ENCODE measurements around the gene GREB1. TPM values are rescaled to one million over a fixed set of nuclear protein-coding genes. Genes with fewer than 3 reads are reported as not detected.

The GREB1 gene
- total RNA-seq, 1 donor from 2014 or later: 30.8 TPM

DNA sequence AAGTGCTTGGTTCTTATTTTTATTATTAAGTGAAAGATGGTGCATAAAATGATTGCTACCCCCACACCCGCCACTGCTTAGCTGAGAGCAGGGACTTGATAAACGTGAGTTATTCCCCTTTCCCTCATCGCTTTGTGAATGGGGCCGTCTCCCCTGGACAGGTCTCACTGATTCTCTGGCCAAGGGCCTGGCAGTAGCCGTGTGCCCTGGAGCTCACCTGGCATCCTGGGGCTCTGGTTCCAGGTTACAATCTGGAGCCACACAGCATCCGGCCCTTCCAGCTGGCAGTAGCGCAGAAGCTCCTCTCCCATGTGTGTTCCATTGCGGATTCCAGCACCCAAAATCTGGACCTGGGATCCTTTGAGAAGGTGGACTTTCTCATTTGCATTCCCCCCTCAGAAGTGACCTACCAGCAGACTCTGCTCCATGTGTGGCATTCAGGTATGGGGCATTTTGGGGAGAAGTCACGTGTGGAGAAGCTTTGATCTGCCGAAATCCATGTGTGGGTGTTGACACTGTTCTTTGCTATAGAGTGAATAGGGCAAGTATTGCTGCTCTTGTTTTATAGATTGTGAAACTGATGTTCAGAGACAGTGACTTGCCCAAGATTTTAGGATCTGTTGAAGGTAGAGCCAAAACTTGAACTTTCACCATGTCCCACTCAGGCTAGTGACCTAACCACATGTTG is 63.8 kb downstream of the GREB1 start:
- H3K9ac ChIP-seq: no peak overlapping the region
- no peak for DNase-seq (ENCODE audit: low spot score)

DNA sequence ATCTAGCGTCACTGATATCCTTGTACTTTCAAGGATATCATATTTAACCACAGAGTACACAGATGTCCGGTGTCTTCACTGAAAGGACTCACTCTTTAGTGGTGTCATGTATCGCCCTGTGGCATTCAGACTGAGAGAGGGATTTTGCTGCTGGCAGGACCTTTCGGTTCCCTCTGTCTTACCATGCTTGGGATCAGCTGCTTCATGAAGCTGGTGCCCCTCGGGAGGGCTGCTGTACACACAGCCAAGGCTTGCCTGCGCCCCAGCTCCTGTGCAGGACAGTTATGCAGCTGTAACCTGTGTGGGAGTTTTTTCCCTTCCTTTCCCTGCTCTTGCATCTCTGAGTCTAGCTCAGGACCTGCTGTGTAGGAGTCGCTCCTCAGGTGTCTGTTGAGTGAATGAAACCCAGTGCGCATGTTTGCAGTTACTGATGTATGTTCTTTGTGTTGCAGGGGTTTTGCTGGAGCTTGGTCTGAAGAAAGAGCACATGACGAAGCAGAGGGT is 64.4 kb downstream of the GREB1 start:
- H4K20me1 ChIP-seq (ENCODE audit: low read depth): no peaks in the 10 kb centered on the region
- no peak overlapping the region for H3K27ac Mint-ChIP-seq
- no peaks in the 10 kb centered on the region for H3K9me3 Mint-ChIP-seq
- H3K4me1 ChIP-seq: no peaks in the 10 kb centered on the region
- no peak overlapping the region for H3K4me3 ChIP-seq
- TF ChIP-seq EZH2 (IDR thresholded peaks at IDR 0.05): no peak
- TF ChIP-seq, protein P1, sequence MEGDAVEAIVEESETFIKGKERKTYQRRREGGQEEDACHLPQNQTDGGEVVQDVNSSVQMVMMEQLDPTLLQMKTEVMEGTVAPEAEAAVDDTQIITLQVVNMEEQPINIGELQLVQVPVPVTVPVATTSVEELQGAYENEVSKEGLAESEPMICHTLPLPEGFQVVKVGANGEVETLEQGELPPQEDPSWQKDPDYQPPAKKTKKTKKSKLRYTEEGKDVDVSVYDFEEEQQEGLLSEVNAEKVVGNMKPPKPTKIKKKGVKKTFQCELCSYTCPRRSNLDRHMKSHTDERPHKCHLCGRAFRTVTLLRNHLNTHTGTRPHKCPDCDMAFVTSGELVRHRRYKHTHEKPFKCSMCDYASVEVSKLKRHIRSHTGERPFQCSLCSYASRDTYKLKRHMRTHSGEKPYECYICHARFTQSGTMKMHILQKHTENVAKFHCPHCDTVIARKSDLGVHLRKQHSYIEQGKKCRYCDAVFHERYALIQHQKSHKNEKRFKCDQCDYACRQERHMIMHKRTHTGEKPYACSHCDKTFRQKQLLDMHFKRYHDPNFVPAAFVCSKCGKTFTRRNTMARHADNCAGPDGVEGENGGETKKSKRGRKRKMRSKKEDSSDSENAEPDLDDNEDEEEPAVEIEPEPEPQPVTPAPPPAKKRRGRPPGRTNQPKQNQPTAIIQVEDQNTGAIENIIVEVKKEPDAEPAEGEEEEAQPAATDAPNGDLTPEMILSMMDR (IDR thresholded peaks at IDR 0.05): no peak
- TF ChIP-seq EZH2phosphoT487 (IDR thresholded peaks at IDR 0.05): no peak
- peaks cover 10% of the 10 kb centered on the region for H3K36me3 ChIP-seq
- peaks cover 46% of the 10 kb centered on the region for H3K36me3 Mint-ChIP-seq
- no peak overlapping the region for H3K4me2 ChIP-seq
- no peaks in the 10 kb centered on the region for H3K4me1 Mint-ChIP-seq
- H3K27me3 ChIP-seq: no peaks in the 10 kb centered on the region
- no peaks in the 10 kb centered on the region for H3K79me2 ChIP-seq (ENCODE audit: low read depth)
- no peak overlapping the region for H3K27ac ChIP-seq
- H3K9me3 ChIP-seq (ENCODE audit: low read depth): no peaks in the 10 kb centered on the region
- no peak overlapping the region for H3K9ac ChIP-seq
- no peaks in the 10 kb centered on the region for H3F3A ChIP-seq (ENCODE audit: low read depth)
- peaks cover 2% of the 10 kb centered on the region for H3K27me3 Mint-ChIP-seq (ENCODE audit: insufficient read depth, low read depth)
- H2AFZ ChIP-seq (replicated peaks): no peak overlapping the region
- DNase-seq (ENCODE audit: low spot score): no peak
- H3K4me3 Mint-ChIP-seq: no peak overlapping the region

More for the DNA sequence above, 63.8 kb downstream of the GREB1 start:
- Histone ChIP-seq H2AFZ (replicated peaks) (no peak overlapping the region), H3K27ac (no peak overlapping the region), H3K79me2 (ENCODE audit: low read depth) (no peaks in the 10 kb centered on the region), H3F3A (ENCODE audit: low read depth) (no peaks in the 10 kb centered on the region), H3K36me3 (peaks cover 10% of the 10 kb centered on the region), H3K4me3 (no peak overlapping the region), H3K4me2 (no peak overlapping the region), H3K4me1 (no peaks in the 10 kb centered on the region), H3K27me3 (no peaks in the 10 kb centered on the region), H3K9me3 (ENCODE audit: low read depth) (no peaks in the 10 kb centered on the region), H4K20me1 (ENCODE audit: low read depth) (no peaks in the 10 kb centered on the region)
- no peaks in the 10 kb centered on the region for H3K4me1 Mint-ChIP-seq
- H3K4me3 Mint-ChIP-seq: no peak overlapping the region
- TF ChIP-seq EZH2phosphoT487 (IDR thresholded peaks at IDR 0.05): no peak
- no peak for TF ChIP-seq EZH2 (IDR thresholded peaks at IDR 0.05)
- TF ChIP-seq, protein P1 (IDR thresholded peaks at IDR 0.05): no peak
- H3K36me3 Mint-ChIP-seq: peaks cover 47% of the 10 kb centered on the region
- H3K9me3 Mint-ChIP-seq: no peaks in the 10 kb centered on the region
- H3K27me3 Mint-ChIP-seq (ENCODE audit: insufficient read depth, low read depth): peaks cover 2% of the 10 kb centered on the region
- no peak overlapping the region for H3K27ac Mint-ChIP-seq

DNA sequence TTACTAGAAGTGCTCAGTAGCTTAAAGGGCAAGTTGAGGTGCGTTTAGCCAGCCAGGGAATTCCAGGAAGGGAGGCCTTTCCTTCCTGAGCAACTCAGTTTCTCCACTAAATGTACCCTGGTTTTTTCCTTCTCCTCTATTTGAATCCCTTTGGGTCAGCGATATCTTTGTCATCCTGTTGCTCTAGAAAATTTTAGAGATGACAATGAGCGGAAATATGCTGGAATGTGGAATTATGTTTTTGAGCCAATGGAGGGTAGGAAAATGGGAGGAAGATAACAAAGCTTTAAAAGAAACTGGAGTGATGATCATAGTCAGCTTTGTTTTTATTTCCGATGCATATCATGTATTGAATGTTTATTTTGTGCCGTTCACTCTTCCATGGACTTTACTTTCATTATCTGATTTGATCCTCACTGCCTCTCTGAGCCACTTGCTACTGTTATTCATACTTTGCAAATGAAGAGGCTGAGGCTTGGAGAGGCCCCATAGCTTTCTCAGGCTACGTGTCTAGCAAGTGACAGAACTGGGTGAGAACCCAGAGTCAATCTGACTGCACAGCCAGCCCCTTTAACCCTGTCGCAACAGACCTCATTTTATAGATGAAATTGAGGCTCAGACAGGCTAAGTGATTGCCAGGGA is 68.8 kb downstream of the GREB1 start:
- H3K9ac ChIP-seq: no peak overlapping the region
- no peaks in the 10 kb centered on the region for H3K9me3 ChIP-seq (ENCODE audit: low read depth)
- H3K4me2 ChIP-seq: no peak overlapping the region
- H3K36me3 Mint-ChIP-seq: peaks cover 55% of the 10 kb centered on the region
- H2AFZ ChIP-seq (replicated peaks): no peak overlapping the region
- no peaks in the 10 kb centered on the region for H3F3A ChIP-seq (ENCODE audit: low read depth)
- H3K4me1 ChIP-seq: no peaks in the 10 kb centered on the region
- H3K36me3 ChIP-seq: peaks cover 16% of the 10 kb centered on the region
- TF ChIP-seq, protein P1 (IDR thresholded peaks at IDR 0.05): no peak
- TF ChIP-seq EZH2phosphoT487 (IDR thresholded peaks at IDR 0.05): no peak
- TF ChIP-seq EZH2 (IDR thresholded peaks at IDR 0.05): no peak
- H3K79me2 ChIP-seq (ENCODE audit: low read depth): no peaks in the 10 kb centered on the region
- no peaks in the 10 kb centered on the region for H3K27me3 ChIP-seq
- no peaks in the 10 kb centered on the region for H3K27me3 Mint-ChIP-seq (ENCODE audit: insufficient read depth, low read depth)
- H3K4me1 Mint-ChIP-seq: no peaks in the 10 kb centered on the region
- no peak overlapping the region for H3K4me3 Mint-ChIP-seq
- H3K9me3 Mint-ChIP-seq: no peaks in the 10 kb centered on the region
- no peak overlapping the region for H3K27ac ChIP-seq
- no peak for DNase-seq (ENCODE audit: low spot score)
- no peaks in the 10 kb centered on the region for H4K20me1 ChIP-seq (ENCODE audit: low read depth)
- no peak overlapping the region for H3K4me3 ChIP-seq
- no peak overlapping the region for H3K27ac Mint-ChIP-seq
